GM12878 (cell line): ENCODE results near the gene YBX1. TPM values are rescaled to one million over a fixed set of nuclear protein-coding genes. Genes with fewer than 3 reads are reported as not detected.

Source experiments
- CUX1 ChIP-seq: IDR thresholded peaks from 2 replicates; pipeline ENCODE4 v1.6.1; 2012; ENCODE audit warnings: improper control_type of control experiment, low read depth, low read length; ENCODE audit not compliant: insufficient replicate concordance
- GABPA ChIP-seq: IDR thresholded peaks from 2 replicates; pipeline ENCODE4 v1.6.1; 2014; ENCODE audit warnings: antibody characterized with exemption, low read depth, mild to moderate bottlenecking, inconsistent platforms
- IKZF1 ChIP-seq: fragments of 450-650 bp; conservative IDR thresholded peaks from 2 replicates; pipeline ENCODE4 v1.6.1; 2017; ENCODE audit warnings: antibody characterized with exemption, mild to moderate bottlenecking
- IKZF2 ChIP-seq, 2 experiments: fragments of 450-650 bp; IDR thresholded peaks; 2 replicates each; pipeline ENCODE4 v1.6.1; 2017; ENCODE audit warnings: mild to moderate bottlenecking in 2 of 2, moderate library complexity in 2 of 2
- JUND ChIP-seq: IDR thresholded peaks from 2 replicates; pipeline ENCODE4 v1.6.1; 2012; ENCODE audit warnings: low read depth, mild to moderate bottlenecking, low read length, improper control_type of control experiment, moderate library complexity
- PML ChIP-seq: IDR thresholded peaks from 2 replicates; pipeline ENCODE4 v1.6.1; 2012; ENCODE audit warnings: low read length, inconsistent platforms
- POLR2AphosphoS5 ChIP-seq: IDR thresholded peaks from 2 replicates; pipeline ENCODE4 v1.6.1; 2011; ENCODE audit warnings: mild to moderate bottlenecking, low read length, inconsistent platforms
- RELA ChIP-seq: fragments of 450-650 bp; IDR thresholded peaks from 2 replicates; pipeline ENCODE4 v1.8.0; 2014; ENCODE audit warnings: borderline replicate concordance; ENCODE audit not compliant: partially characterized antibody
- YBX1 ChIP-seq: fragments of 450-650 bp; IDR thresholded peaks from 2 replicates; pipeline ENCODE4 v1.6.1; 2016; ENCODE audit warnings: antibody characterized with exemption
- ZNF274 ChIP-seq: IDR thresholded peaks from one replicate; pipeline ENCODE4 v1.8.0; 2011; ENCODE audit not compliant: insufficient read length, insufficient read depth
- polyA plus RNA-seq, 11 experiments: library from polyadenylated mRNA; depleted of rRNA in 4 of 11; unstranded in 6 of 11; stranded (reverse) in 5 of 11; fragments of >200 nt; fragmentation: Nextera tagmentation in 4 of 11; fragmentation: Illumina TruSeq in 1 of 11; extraction: Ambion mirVana in 4 of 11; extraction: Trizol in 1 of 11; gene quantifications; 1 replicate in 1 of 11; 2 replicates in 10 of 11; pipeline versions ENCODE4 v1.2.1 to v1.2.3, GENCODE V29; 2011 to 2016; ENCODE audit warnings: inconsistent platforms in 2 of 11, missing spikeins in 2 of 11, low read depth in 1 of 11
- total RNA-seq, 4 experiments: library from RNA; depleted of rRNA in 3 of 4; stranded (reverse); fragments of >200 nt in 3 of 4; fragmentation: Illumina TruSeq in 1 of 4; extraction: Trizol in 1 of 4; gene quantifications; 2 replicates each; pipeline versions ENCODE4 v1.2.1 to v1.2.3, GENCODE V29; 2013 to 2021
- TF ChIP-seq, protein P1 (sequence below): fragments of 450-650 bp; formaldehyde crosslinking; IDR thresholded peaks from 2 replicates; pipeline ENCODE4 v1.4.0; 2020; ENCODE audit warnings: mild to moderate bottlenecking, moderate library complexity
- TF ChIP-seq, protein P2 (sequence below): IDR thresholded peaks from 2 replicates; pipeline ENCODE4 v1.6.1; 2011; ENCODE audit warnings: borderline replicate concordance, low read depth, mild to moderate bottlenecking, moderate library complexity, low read length; ENCODE audit not compliant: insufficient read depth, poor library complexity, severe bottlenecking
- TF ChIP-seq, protein P3 (sequence below): IDR thresholded peaks from 2 replicates; pipeline ENCODE4 v1.6.1; 2012; ENCODE audit warnings: low read depth, low read length, improper control_type of control experiment
- TF ChIP-seq, protein P4 (sequence below): fragments of 450-650 bp; IDR thresholded peaks from 2 replicates; pipeline ENCODE4 v1.6.1; 2018; ENCODE audit warnings: mild to moderate bottlenecking, low read depth, moderate library complexity; ENCODE audit not compliant: partially characterized antibody

The YBX1 gene
- total and polyA plus RNA-seq, 10 of the 15 experiments (the other 5 are each of a cell fraction or from before 2014, with no cell fraction given) = 355 to 1,353 (median 858) TPM

DNA sequence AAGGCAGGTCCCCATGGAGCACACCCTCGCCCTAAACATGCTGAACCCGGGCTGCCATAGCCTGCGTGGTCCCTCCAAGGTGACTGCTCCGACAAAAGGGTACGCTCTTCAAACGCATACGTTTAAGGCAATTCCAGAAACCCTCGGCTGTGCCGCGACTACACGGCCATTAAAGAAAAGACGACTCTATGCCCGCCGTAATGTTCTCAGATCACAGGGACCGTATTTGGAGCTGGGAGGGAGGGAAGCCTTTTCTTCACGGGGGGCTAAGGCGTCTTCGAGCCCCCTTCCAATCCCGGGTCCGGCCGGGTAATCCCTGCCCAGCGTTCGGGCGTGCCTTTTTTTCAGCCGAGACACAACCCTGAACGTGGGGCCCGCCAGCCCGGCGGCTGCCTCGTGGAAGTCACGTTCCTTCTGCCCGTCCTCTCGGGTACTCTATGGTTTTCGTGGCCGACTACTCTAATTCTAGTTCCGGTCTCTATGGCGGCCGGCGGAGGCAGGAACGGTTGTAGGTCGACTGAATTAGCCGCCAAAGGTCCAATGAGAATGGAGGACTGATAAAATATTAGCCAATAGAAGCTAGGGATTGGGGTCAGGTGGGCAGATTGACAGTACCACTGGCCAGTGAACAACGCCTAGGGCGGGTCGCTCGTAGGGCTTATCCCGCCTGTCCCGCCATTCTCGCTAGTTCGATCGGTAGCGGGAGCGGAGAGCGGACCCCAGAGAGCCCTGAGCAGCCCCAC, at the start of gene YBX1 (continued):
- TF ChIP-seq, protein P1, sequence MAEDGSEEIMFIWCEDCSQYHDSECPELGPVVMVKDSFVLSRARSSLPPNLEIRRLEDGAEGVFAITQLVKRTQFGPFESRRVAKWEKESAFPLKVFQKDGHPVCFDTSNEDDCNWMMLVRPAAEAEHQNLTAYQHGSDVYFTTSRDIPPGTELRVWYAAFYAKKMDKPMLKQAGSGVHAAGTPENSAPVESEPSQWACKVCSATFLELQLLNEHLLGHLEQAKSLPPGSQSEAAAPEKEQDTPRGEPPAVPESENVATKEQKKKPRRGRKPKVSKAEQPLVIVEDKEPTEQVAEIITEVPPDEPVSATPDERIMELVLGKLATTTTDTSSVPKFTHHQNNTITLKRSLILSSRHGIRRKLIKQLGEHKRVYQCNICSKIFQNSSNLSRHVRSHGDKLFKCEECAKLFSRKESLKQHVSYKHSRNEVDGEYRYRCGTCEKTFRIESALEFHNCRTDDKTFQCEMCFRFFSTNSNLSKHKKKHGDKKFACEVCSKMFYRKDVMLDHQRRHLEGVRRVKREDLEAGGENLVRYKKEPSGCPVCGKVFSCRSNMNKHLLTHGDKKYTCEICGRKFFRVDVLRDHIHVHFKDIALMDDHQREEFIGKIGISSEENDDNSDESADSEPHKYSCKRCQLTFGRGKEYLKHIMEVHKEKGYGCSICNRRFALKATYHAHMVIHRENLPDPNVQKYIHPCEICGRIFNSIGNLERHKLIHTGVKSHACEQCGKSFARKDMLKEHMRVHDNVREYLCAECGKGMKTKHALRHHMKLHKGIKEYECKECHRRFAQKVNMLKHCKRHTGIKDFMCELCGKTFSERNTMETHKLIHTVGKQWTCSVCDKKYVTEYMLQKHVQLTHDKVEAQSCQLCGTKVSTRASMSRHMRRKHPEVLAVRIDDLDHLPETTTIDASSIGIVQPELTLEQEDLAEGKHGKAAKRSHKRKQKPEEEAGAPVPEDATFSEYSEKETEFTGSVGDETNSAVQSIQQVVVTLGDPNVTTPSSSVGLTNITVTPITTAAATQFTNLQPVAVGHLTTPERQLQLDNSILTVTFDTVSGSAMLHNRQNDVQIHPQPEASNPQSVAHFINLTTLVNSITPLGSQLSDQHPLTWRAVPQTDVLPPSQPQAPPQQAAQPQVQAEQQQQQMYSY = no peak
- TF ChIP-seq, protein P2, sequence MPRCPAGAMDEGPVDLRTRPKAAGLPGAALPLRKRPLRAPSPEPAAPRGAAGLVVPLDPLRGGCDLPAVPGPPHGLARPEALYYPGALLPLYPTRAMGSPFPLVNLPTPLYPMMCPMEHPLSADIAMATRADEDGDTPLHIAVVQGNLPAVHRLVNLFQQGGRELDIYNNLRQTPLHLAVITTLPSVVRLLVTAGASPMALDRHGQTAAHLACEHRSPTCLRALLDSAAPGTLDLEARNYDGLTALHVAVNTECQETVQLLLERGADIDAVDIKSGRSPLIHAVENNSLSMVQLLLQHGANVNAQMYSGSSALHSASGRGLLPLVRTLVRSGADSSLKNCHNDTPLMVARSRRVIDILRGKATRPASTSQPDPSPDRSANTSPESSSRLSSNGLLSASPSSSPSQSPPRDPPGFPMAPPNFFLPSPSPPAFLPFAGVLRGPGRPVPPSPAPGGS = no peak
- TF ChIP-seq, protein P3, sequence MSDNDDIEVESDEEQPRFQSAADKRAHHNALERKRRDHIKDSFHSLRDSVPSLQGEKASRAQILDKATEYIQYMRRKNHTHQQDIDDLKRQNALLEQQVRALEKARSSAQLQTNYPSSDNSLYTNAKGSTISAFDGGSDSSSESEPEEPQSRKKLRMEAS = peak; percentile 94
- TF ChIP-seq YBX1 (no peak), GABPA (peak; percentile 88), RELA (peak; percentile 41), POLR2AphosphoS5 (peak; percentile 84), IKZF2 (IDR thresholded peaks at IDR 0.05) (no peak), CUX1 (no peak), PML (peak; percentile 87; the same call in 1 of the 2 replicates), JUND (no peak), ZNF274 (no peak), IKZF1 (peak; percentile 43)
- TF ChIP-seq, protein P4, sequence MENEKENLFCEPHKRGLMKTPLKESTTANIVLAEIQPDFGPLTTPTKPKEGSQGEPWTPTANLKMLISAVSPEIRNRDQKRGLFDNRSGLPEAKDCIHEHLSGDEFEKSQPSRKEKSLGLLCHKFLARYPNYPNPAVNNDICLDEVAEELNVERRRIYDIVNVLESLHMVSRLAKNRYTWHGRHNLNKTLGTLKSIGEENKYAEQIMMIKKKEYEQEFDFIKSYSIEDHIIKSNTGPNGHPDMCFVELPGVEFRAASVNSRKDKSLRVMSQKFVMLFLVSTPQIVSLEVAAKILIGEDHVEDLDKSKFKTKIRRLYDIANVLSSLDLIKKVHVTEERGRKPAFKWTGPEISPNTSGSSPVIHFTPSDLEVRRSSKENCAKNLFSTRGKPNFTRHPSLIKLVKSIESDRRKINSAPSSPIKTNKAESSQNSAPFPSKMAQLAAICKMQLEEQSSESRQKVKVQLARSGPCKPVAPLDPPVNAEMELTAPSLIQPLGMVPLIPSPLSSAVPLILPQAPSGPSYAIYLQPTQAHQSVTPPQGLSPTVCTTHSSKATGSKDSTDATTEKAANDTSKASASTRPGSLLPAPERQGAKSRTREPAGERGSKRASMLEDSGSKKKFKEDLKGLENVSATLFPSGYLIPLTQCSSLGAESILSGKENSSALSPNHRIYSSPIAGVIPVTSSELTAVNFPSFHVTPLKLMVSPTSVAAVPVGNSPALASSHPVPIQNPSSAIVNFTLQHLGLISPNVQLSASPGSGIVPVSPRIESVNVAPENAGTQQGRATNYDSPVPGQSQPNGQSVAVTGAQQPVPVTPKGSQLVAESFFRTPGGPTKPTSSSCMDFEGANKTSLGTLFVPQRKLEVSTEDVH = peak; percentile 77
